VCaP (cell line): Measurements from ENCODE around the gene CHST5.
"Not testable (repeated sequence)": the region's sequence is repeated elsewhere in the genome, so short reads cannot be mapped to it uniquely, and the experiment has no call there.

Source experiments
- H3K27ac ChIP-seq: fragments of 450-650 bp; 2 replicates; pipeline ENCODE4 v1.5.1; 2017
- CTCF ChIP-seq: fragments of 450-650 bp; conservative IDR thresholded peaks from 2 replicates; pipeline ENCODE4 v1.5.1; 2017; ENCODE audit warnings: mild to moderate bottlenecking, moderate library complexity

Gene CHST5

DNA sequence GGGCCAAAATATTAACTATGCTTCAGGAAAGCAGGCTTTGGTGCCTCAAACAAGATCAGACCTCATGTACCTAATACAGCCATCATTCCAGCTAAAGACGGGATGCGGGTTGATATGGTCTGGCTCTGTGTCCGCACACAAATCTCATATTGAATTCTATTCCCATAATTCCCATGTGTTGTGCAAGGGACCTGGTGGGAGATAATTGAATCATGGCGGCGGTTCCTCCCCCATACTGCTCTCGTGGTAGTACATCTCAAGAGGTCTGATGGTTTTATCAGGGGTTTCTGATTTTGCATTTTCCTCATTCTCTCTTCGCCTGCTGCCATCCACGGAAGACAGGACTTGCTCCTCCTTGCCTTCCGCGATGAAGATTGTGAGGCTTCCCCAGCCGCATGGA, 21.6 kb downstream of the CHST5 start:
- no peak for TF ChIP-seq CTCF
- no peak overlapping the region for H3K27ac ChIP-seq

DNA sequence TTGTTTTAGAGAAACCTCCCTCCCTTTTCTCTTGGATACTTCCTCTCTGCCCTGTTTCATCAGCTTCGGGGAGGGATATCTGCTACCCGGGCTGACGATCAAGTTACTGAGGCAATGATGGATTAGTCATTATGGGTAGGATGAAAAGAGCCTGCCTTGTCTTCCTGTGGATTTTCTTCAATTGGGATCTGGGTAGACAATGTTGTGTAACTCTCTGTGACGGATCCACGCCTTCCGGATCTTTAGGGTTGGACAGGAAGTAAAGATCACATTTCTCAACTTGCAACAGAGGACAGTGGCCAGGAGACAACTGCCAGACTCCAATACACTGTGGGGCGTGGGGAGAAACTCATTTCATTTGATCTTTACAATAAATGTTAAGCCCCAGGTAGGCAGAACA, 29.3 kb downstream of the CHST5 start:
- TF ChIP-seq CTCF = no peak
- H3K27ac ChIP-seq = no peak overlapping the region

DNA sequence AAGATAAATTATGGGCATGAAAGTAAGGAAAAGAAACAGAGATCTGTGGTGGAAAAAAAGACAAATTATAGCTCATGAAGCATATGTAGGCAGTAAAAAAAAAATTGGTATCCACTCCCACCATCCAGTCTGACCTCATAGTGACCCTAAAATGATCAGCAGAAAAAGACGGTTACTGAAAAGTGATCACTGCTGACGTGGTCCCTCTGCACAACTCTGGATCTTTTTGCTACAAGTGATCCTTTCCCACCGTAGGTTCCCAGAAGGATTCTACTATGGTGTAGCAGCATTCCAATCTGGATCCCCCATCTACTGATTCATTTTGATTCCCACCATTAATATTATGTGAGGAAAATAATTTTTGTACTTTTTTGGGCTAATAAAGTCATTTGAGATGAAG, 29.8 kb downstream of the CHST5 start:
- H3K27ac ChIP-seq = no peak overlapping the region

DNA sequence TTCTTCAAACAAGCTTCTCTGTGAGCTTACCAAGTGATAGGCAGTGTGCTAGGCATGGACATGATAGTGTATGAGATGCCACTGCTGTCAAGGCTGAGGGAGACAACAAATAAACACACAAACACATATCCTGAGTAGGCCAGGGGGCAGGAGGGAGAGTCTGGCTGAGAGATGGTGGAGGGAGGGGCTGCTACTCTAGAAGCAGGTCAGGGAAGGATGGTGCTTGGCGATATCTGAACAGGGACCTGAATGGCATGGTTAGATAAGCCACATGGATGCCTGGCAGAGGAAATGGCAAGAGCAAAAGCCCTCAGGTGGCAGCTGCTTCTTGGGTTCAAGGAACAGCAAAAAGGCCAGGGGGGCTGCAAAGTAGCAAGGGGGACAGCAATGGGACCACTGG, 32.1 kb downstream of the CHST5 start:
- no peak for TF ChIP-seq CTCF
- no peak overlapping the region for H3K27ac ChIP-seq

More for the DNA sequence above, 29.8 kb downstream of the CHST5 start:
- no peak for TF ChIP-seq CTCF

- H3K27ac ChIP-seq = no peak overlapping the region
- no peak for TF ChIP-seq CTCF
Measured at GRCh38 chr16:75502916-75503605, 32.8 kb downstream of the CHST5 start.

DNA sequence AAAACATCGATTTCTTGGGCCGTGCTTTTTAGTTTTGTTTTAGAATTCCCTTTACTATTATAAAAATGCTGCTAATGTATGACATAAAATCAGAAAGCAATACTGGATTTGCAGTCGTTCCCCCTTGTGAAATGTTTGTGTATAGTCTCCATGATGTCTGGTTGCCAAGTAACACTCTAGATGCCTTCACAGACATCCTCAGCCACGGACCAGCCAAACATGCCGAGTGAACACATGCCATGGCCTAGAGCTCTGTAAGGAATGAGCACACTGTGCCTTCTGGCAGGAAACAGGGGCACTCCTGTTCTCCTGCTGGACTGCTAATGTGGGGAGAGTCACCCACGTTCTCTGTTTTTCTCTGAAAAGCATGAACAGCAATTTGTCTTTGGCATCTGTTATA, 34.1 kb downstream of the CHST5 start:
- H3K27ac ChIP-seq = not testable (repeated sequence)

DNA sequence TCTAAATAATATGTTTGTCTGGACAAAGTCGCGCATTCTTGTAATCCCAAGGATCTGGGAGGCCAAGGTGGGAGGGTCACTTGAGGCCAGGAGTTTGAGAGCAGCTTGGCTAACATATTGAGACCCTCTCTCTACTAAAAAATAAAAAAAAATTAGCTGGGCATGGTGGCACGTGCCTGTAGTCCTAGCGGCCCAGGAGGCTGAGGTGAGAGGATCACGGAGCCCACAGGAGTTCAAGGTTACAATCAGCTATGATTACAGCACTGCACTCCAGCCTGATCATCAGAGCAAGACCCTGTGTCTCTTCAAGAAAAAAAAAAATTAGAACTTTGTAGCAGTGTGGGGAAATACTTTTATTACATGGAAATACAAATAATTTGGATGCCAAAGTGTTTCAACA, 34.5 kb downstream of the CHST5 start:
- no peak overlapping the region for H3K27ac ChIP-seq
- no peak for TF ChIP-seq CTCF

DNA sequence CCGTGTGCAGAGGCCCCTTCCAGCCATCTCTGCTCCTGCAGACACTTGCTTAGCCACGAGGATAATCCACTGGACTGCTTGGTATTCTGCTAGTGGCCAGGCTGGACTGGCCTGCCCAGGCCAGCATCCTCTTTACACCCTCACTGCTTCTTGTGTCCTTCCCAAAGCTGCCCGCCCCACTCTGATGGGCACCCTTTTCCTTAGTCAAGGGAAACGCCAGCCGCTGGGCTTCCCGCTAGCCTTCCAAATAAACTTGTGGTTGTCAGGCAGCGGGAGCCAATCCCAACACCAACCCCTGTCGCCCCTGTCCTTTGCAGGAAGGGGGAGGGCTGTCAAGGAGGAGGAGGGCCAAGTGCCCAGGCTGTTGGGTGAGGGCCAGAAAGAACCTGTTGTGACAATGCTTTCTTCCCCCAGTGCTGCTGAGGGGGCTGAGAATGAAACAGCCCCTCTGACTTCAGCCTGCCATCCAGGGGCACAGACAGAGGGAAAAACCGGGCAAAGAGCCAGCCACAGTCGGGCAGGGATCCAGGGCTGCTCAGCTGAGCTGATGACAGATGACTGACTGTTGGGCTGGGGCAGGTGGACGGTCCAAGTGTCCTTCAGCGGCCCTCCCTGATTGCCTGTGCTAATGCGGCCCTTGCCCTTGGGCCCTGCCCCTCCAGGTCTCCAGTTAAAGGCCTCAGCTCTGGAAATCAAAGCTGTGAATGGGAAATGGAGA, 37.1 kb downstream of the CHST5 start:
- not testable (repeated sequence) for H3K27ac ChIP-seq
